A549 (cell line): ENCODE data around the gene CPA1.

Experiments used
- CTCF ChIP-seq: fragments of >200 bp; sonication (Bioruptor Twin); formaldehyde crosslinking; IDR thresholded peaks from 3 replicates; pipeline ENCODE4 v1.5.1; 2016
- EP300 ChIP-seq, 2 experiments: fragments of >200 bp; sonication (Bioruptor Twin); formaldehyde crosslinking; IDR thresholded peaks; 2 replicates in 1 of 2; 3 replicates in 1 of 2; pipeline ENCODE4 v1.6.1; 2016 to 2017
- GATA3 ChIP-seq: IDR thresholded peaks from 2 replicates; pipeline ENCODE4 v1.6.1; 2012; ENCODE audit warnings: borderline replicate concordance
- RFX5 ChIP-seq: fragments of 450-650 bp; IDR thresholded peaks from 2 replicates; pipeline ENCODE4 v1.7.1; 2014; ENCODE audit warnings: antibody characterized with exemption, mild to moderate bottlenecking, moderate library complexity
- TFCP2L1 ChIP-seq: fragments of 250-450 bp; sonication (Bioruptor Pico); IDR thresholded peaks from 2 replicates; pipeline ENCODE4 v1.5.0; 2021; ENCODE audit warnings: mild to moderate bottlenecking

GRCh38 chr7:130423501-130424037 is 43.3 kb downstream of the CPA1 start:
- TF ChIP-seq TFCP2L1 (CRISPR knock-in tag) (no peak), EP300 (IDR thresholded peaks at IDR 0.05) (no peak), CTCF (no peak), RFX5 (no peak), GATA3 (no peak)
